Measurements from ENCODE around the gene ATXN7L2.

The ATXN7L2 gene

GRCh38 chr1:109476825-109477224 is 6.9 kb upstream of the ATXN7L2 start:
- DNase-seq (ENCODE audit: low read depth, low spot score) = no peak

GRCh38 chr1:109477821-109478220 is 5.9 kb upstream of the ATXN7L2 start:
- DNase-seq (ENCODE audit: low read depth, low spot score) = no peak

- no peak for DNase-seq (ENCODE audit: low read depth, low spot score)
Measured at GRCh38 chr1:109478806-109479205, 4.9 kb upstream of the ATXN7L2 start.

GRCh38 chr1:109479311-109479710 is 4.4 kb upstream of the ATXN7L2 start:
- no peak for DNase-seq (ENCODE audit: low read depth, low spot score)

GRCh38 chr1:109479901-109480300 is 3.8 kb upstream of the ATXN7L2 start:
- no peak for DNase-seq (ENCODE audit: low read depth, low spot score)

- no peak for DNase-seq (ENCODE audit: low read depth, low spot score)
Measured at GRCh38 chr1:109481646-109482045, 2.1 kb upstream of the ATXN7L2 start.

GRCh38 chr1:109482242-109482641 is 1.5 kb upstream of the ATXN7L2 start:
- no peak for DNase-seq (ENCODE audit: low read depth, low spot score)

GRCh38 chr1:109482791-109483671 is 674 bp upstream of the ATXN7L2 start:
- DNase-seq (ENCODE audit: low read depth, low spot score) = no peak

- DNase-seq (ENCODE audit: low read depth, low spot score) = no peak
Measured at GRCh38 chr1:109484519-109484975, 842 bp downstream of the ATXN7L2 start.

- DNase-seq (ENCODE audit: low read depth, low spot score) = no peak
Measured at GRCh38 chr1:109485001-109485400, 1.3 kb downstream of the ATXN7L2 start.

- DNase-seq (ENCODE audit: low read depth, low spot score) = no peak
Measured at GRCh38 chr1:109487261-109487660, 3.6 kb downstream of the ATXN7L2 start.

- no peak for DNase-seq (ENCODE audit: low read depth, low spot score)
Measured at GRCh38 chr1:109488201-109488600, 4.5 kb downstream of the ATXN7L2 start.

GRCh38 chr1:109488696-109489095 is 5.0 kb downstream of the ATXN7L2 start:
- DNase-seq (ENCODE audit: low read depth, low spot score) = no peak

- DNase-seq (ENCODE audit: low read depth, low spot score) = no peak
Measured at GRCh38 chr1:109490029-109490933, 6.6 kb downstream of the ATXN7L2 start.

GRCh38 chr1:109490934-109491302 is 7.2 kb downstream of the ATXN7L2 start:
- DNase-seq (ENCODE audit: low read depth, low spot score) = no peak

- DNase-seq (ENCODE audit: low read depth, low spot score) = no peak
Measured at GRCh38 chr1:109491372-109491771, 7.7 kb downstream of the ATXN7L2 start.

GRCh38 chr1:109492779-109493178 is 9.1 kb downstream of the ATXN7L2 start:
- no peak for DNase-seq (ENCODE audit: low read depth, low spot score)

GRCh38 chr1:109493227-109493626 is 9.5 kb downstream of the ATXN7L2 start:
- DNase-seq (ENCODE audit: low read depth, low spot score) = no peak

GRCh38 chr1:109493805-109494539 is 10.3 kb downstream of the ATXN7L2 start, which contains the start of gene CYB561D1:
Gene CYB561D1, plus strand, starts transcription at chr1:109494094. Its CDS starts 46 bp downstream, at chr1:109494140.
- DNase-seq (ENCODE audit: low read depth, low spot score) = peak; percentile 55

- no peak for DNase-seq (ENCODE audit: low read depth, low spot score)
Measured at GRCh38 chr1:109495738-109496137, 12.0 kb downstream of the ATXN7L2 start.

GRCh38 chr1:109497449-109498160 is 13.9 kb downstream of the ATXN7L2 start:
- no peak for DNase-seq (ENCODE audit: low read depth, low spot score)
